Spinal cord (tissue), 10 donors: ENCODE measurements around the gene CACNA1D. TPM values are rescaled to one million over a fixed set of nuclear protein-coding genes. Genes with fewer than 3 reads are reported as not detected.

ENCODE experiments used
- DNase-seq, 6 donors: peaks; one replicate each; pipeline versions ENCODE4 v3.0.0 to v3.0.0-alpha.2; 2013 to 2015; ENCODE audit warnings: low spot score in 6 of 6, low read depth in 4 of 6
- H3K27ac ChIP-seq: one replicate; pipeline ENCODE4 v1.5.1; 2013; ENCODE audit warnings: low read depth, low read length, control low read depth
- H3K27me3 ChIP-seq: one replicate; pipeline ENCODE4 v1.6.1; 2013; ENCODE audit warnings: low read length; ENCODE audit not compliant: control insufficient read depth, insufficient read depth
- H3K36me3 ChIP-seq: one replicate; pipeline ENCODE4 v1.6.1; 2013; ENCODE audit warnings: low read length; ENCODE audit not compliant: control insufficient read depth, insufficient read depth
- H3K4me1 ChIP-seq: one replicate; pipeline ENCODE4 v1.6.1; 2013; ENCODE audit warnings: low read length; ENCODE audit not compliant: control insufficient read depth, insufficient read depth
- H3K4me3 ChIP-seq: one replicate; pipeline ENCODE4 v1.5.1; 2013; ENCODE audit warnings: low read depth, low read length, control low read depth
- H3K9me3 ChIP-seq: one replicate; pipeline ENCODE4 v1.6.1; 2013; ENCODE audit warnings: low read length; ENCODE audit not compliant: control insufficient read depth, insufficient read depth
- WGBS: methylation state at CpG from one replicate; pipeline ENCODE4 v1.1.5; 2013; ENCODE audit warnings: missing lambda C conversion rate; ENCODE audit not compliant: insufficient coverage; 5-methylcytosine and 5-hydroxymethylcytosine counted together
- polyA plus RNA-seq, 2 donors: library from polyadenylated mRNA; unstranded; fragments of 120-200 nt; gene quantifications; one replicate each; pipeline ENCODE4 v1.2.1, GENCODE V29; 2013; ENCODE audit not compliant: insufficient read length in 2 of 2
- total RNA-seq, 2 donors: library from RNA; depleted of rRNA in 1 of 2; stranded (reverse); fragments of 120-200 nt in 1 of 2; fragments of >200 nt in 1 of 2; gene quantifications; one replicate each; pipeline versions ENCODE4 v1.2.3 to v1.2.4, GENCODE V29; 2013 to 2014
- donor health status: healthy.

The CACNA1D gene
- total and polyA plus RNA-seq, 4 donors = 14.1 to 37.5 (median 24.4) TPM

GRCh38 chr3:53824795-53825194 is 330.4 kb downstream of the CACNA1D start:
- H3K4me1 ChIP-seq = peaks cover 13% of the 10 kb centered on the region
- H3K4me3 ChIP-seq = no peak overlapping the region
- DNase-seq = no peak
- WGBS = 94% methylated on average over 4 of the region's 4 CpGs
- peaks cover 34% of the 10 kb centered on the region for H3K36me3 ChIP-seq
- H3K27me3 ChIP-seq = no peaks in the 10 kb centered on the region
- H3K27ac ChIP-seq = no peak overlapping the region
- no peaks in the 10 kb centered on the region for H3K9me3 ChIP-seq

- Histone ChIP-seq H3K9me3 (no peaks in the 10 kb centered on the region), H3K36me3 (peaks cover 22% of the 10 kb centered on the region), H3K27ac (no peak overlapping the region), H3K4me3 (no peak overlapping the region), H3K4me1 (peaks cover 13% of the 10 kb centered on the region), H3K27me3 (no peaks in the 10 kb centered on the region)
- WGBS = no CpG with 5 or more reads among the region's 1 CpG
- no peak for DNase-seq
These were observed 331.6 kb downstream of the CACNA1D start for GRCh38 chr3:53826048-53826447.

GRCh38 chr3:53828581-53828980 is 334.2 kb downstream of the CACNA1D start:
- H3K4me3 ChIP-seq = no peak overlapping the region
- H3K27ac ChIP-seq = no peak overlapping the region
- no peak for DNase-seq
- H3K4me1 ChIP-seq = peaks cover 6% of the 10 kb centered on the region
- WGBS = no CpG with 5 or more reads among the region's 1 CpG
- H3K36me3 ChIP-seq = peaks cover 11% of the 10 kb centered on the region
- no peaks in the 10 kb centered on the region for H3K9me3 ChIP-seq
- H3K27me3 ChIP-seq = no peaks in the 10 kb centered on the region

DNA sequence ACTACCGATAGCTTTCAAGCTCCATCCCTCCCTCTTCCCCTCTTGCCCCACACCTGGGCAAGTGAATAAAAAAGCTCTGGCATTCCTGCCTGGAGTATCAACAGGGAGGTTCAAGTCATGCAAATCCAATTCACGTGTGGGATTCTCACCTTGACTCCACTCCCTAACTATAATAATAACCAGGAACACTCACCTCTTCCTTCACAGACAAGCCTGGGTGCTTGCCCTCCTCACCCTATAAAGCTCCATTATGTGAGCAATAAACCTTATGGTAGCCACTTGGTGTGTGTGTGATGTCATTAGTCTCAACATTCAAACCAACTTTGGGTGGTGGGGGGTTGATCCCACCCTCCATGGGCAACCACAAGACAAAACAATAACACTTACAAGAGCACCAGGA is 335.2 kb downstream of the CACNA1D start:
- WGBS = 75% methylated on average over 2 of the region's 2 CpGs
- DNase-seq = no peak
- H3K27ac ChIP-seq = no peak overlapping the region
- H3K27me3 ChIP-seq = no peaks in the 10 kb centered on the region
- no peaks in the 10 kb centered on the region for H3K9me3 ChIP-seq
- peaks cover 10% of the 10 kb centered on the region for H3K36me3 ChIP-seq
- no peak overlapping the region for H3K4me3 ChIP-seq
- H3K4me1 ChIP-seq = peaks cover 6% of the 10 kb centered on the region

- Histone ChIP-seq H3K9me3 (no peaks in the 10 kb centered on the region), H3K27ac (no peak overlapping the region), H3K4me3 (no peak overlapping the region), H3K36me3 (peaks cover 12% of the 10 kb centered on the region), H3K4me1 (peaks cover 6% of the 10 kb centered on the region), H3K27me3 (no peaks in the 10 kb centered on the region)
- 87% methylated on average over 6 of the region's 6 CpGs for WGBS
- no peak for DNase-seq
These were observed 336.5 kb downstream of the CACNA1D start for GRCh38 chr3:53830944-53831343.

- H3K4me1 ChIP-seq = peaks cover 6% of the 10 kb centered on the region
- no peaks in the 10 kb centered on the region for H3K9me3 ChIP-seq
- H3K27ac ChIP-seq = no peak overlapping the region
- peaks cover 29% of the 10 kb centered on the region for H3K36me3 ChIP-seq
- no peak for DNase-seq
- no peaks in the 10 kb centered on the region for H3K27me3 ChIP-seq
- WGBS = 86% methylated on average over 8 of the region's 9 CpGs
- H3K4me3 ChIP-seq = no peak overlapping the region
These were observed 338.7 kb downstream of the CACNA1D start for GRCh38 chr3:53833053-53833645.

GRCh38 chr3:53833700-53834099 is 339.3 kb downstream of the CACNA1D start:
- H3K27ac ChIP-seq = no peak overlapping the region
- H3K9me3 ChIP-seq = no peaks in the 10 kb centered on the region
- 100% methylated on average over 1 of the region's 5 CpGs for WGBS

DNA sequence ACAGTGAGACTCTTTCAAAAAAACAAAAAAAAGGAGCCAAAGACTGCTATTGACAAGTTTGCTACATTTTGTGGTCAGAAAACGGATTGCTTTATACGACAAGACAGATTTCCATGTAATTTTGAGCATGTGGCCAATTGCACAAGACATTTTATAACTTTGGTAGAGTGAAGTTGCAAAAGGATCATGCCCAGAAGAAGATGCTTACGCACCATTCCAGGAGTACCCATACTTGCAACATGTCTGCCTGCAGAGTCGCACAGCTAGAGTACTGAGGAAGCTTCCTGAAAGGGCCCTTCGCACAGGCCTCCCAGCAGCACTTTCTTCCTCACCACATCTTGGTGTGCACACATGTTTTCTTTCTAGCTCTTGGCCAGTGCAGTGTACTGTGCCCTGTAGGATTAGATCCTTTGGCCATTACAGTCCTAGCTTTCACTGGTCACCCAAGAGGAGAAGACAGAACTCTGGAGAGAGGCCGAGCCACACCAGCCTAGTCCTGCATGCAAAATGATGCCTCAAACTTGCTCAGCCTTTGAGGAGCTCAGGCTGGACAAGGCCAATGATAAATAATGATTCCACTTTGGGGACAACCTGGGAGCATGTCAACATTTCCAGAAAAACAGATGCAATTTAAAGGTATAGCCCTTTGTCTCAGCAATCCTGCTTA is 340.2 kb downstream of the CACNA1D start:
- no peak for DNase-seq
- Histone ChIP-seq H3K27me3 (no peaks in the 10 kb centered on the region), H3K4me3 (no peak overlapping the region), H3K27ac (no peak overlapping the region), H3K4me1 (peaks cover 6% of the 10 kb centered on the region), H3K9me3 (no peaks in the 10 kb centered on the region), H3K36me3 (peaks cover 33% of the 10 kb centered on the region)
- 96% methylated on average over 5 of the region's 6 CpGs for WGBS

More at GRCh38 chr3:53833700-53834099, 339.3 kb downstream of the CACNA1D start:
- H3K4me3 ChIP-seq = no peak overlapping the region
- DNase-seq = no peak
- peaks cover 6% of the 10 kb centered on the region for H3K4me1 ChIP-seq
- peaks cover 33% of the 10 kb centered on the region for H3K36me3 ChIP-seq
- no peaks in the 10 kb centered on the region for H3K27me3 ChIP-seq

DNA sequence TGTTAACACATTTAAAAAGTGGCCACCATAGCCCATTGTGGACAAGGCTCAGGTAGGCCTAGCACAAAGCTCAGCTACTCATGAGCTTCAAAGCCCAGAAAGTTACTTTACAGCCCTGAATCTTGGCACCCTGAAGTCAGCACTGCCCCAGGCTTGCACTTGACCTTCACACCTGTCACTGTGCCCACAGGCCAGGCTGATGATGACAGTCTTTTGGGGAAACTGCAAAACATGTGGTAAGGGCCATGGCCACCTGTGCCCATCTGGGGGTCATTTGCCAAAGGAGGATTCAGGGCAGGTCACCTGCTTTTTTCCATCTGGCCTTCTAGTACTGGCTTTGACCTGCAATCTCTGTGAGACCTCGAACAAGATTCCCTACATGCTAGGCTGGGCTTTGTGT is 340.8 kb downstream of the CACNA1D start:
- no peak for DNase-seq
- 80% methylated on average over 1 of the region's 1 CpG for WGBS
- peaks cover 6% of the 10 kb centered on the region for H3K4me1 ChIP-seq
- no peaks in the 10 kb centered on the region for H3K9me3 ChIP-seq
- no peak overlapping the region for H3K27ac ChIP-seq
- peaks cover 33% of the 10 kb centered on the region for H3K36me3 ChIP-seq
- H3K4me3 ChIP-seq = no peak overlapping the region
- no peaks in the 10 kb centered on the region for H3K27me3 ChIP-seq
